Measurements from ENCODE around the gene CMTM5.

Gene CMTM5

GRCh38 chr14:23404331-23404900, 27.6 kb downstream of the CMTM5 start:
- FAIRE-seq = no peak
- no peak for DNase-seq (ENCODE audit: insufficient read length, low spot score)
- TF ChIP-seq POLR2A (IDR thresholded peaks at IDR 0.05; ENCODE audit: low read depth, low read length) = no peak

- no peak for TF ChIP-seq POLR2A (IDR thresholded peaks at IDR 0.05; ENCODE audit: low read depth, low read length)
- FAIRE-seq = no peak
Observed at GRCh38 chr14:23405096-23405495, 28.2 kb downstream of the CMTM5 start.

GRCh38 chr14:23405516-23406025, 28.7 kb downstream of the CMTM5 start:
- FAIRE-seq (no peak), DNase-seq (ENCODE audit: insufficient read length, low spot score) (no peak)
- no peak for TF ChIP-seq POLR2A (IDR thresholded peaks at IDR 0.05; ENCODE audit: low read depth, low read length)

More at GRCh38 chr14:23405096-23405495, 28.2 kb downstream of the CMTM5 start:
- DNase-seq (ENCODE audit: insufficient read length, low spot score) = no peak

GRCh38 chr14:23406244-23406643, 29.4 kb downstream of the CMTM5 start:
- TF ChIP-seq POLR2A (IDR thresholded peaks at IDR 0.05; ENCODE audit: low read depth, low read length) = no peak
- FAIRE-seq = no peak
- no peak for DNase-seq (ENCODE audit: insufficient read length, low spot score)

- TF ChIP-seq POLR2A (IDR thresholded peaks at IDR 0.05; ENCODE audit: low read depth, low read length) = no peak
- DNase-seq (ENCODE audit: insufficient read length, low spot score) (no peak), FAIRE-seq (no peak)
Observed at GRCh38 chr14:23406725-23407355, 30.0 kb downstream of the CMTM5 start.

GRCh38 chr14:23407516-23408306, 30.9 kb downstream of the CMTM5 start, which contains the start of gene MYH6:
TSS of gene MYH6 (minus strand) at chr14:23408273. CDS start at chr14:23407223, 1,050 bp downstream.
- no peak for DNase-seq (ENCODE audit: insufficient read length, low spot score)
- FAIRE-seq = no peak
- no peak for TF ChIP-seq POLR2A (IDR thresholded peaks at IDR 0.05; ENCODE audit: low read depth, low read length)

GRCh38 chr14:23408307-23408630, 31.4 kb downstream of the CMTM5 start:
- no peak for DNase-seq (ENCODE audit: insufficient read length, low spot score)
- no peak for TF ChIP-seq POLR2A (IDR thresholded peaks at IDR 0.05; ENCODE audit: low read depth, low read length)
- FAIRE-seq = no peak

- FAIRE-seq = no peak
- TF ChIP-seq POLR2A (IDR thresholded peaks at IDR 0.05; ENCODE audit: low read depth, low read length) = no peak
- DNase-seq (ENCODE audit: insufficient read length, low spot score) = no peak
Observed at GRCh38 chr14:23409475-23409874, 32.6 kb downstream of the CMTM5 start.

GRCh38 chr14:23409966-23410635, 33.3 kb downstream of the CMTM5 start:
- no peak for DNase-seq (ENCODE audit: insufficient read length, low spot score)
- no peak for FAIRE-seq
- no peak for TF ChIP-seq POLR2A (IDR thresholded peaks at IDR 0.05; ENCODE audit: low read depth, low read length)

- TF ChIP-seq POLR2A (IDR thresholded peaks at IDR 0.05; ENCODE audit: low read depth, low read length) = no peak
- FAIRE-seq = no peak
- no peak for DNase-seq (ENCODE audit: insufficient read length, low spot score)
Observed at GRCh38 chr14:23411563-23412525, 35.0 kb downstream of the CMTM5 start.

GRCh38 chr14:23413681-23414080, 36.8 kb downstream of the CMTM5 start:
- no peak for TF ChIP-seq POLR2A (IDR thresholded peaks at IDR 0.05; ENCODE audit: low read depth, low read length)
- DNase-seq (ENCODE audit: insufficient read length, low spot score) (no peak), FAIRE-seq (no peak)

- no peak for TF ChIP-seq POLR2A (IDR thresholded peaks at IDR 0.05; ENCODE audit: low read depth, low read length)
- FAIRE-seq (no peak), DNase-seq (ENCODE audit: insufficient read length, low spot score) (no peak)
Observed at GRCh38 chr14:23414254-23414653, 37.4 kb downstream of the CMTM5 start.

All from H54 (cell line).